Smooth muscle cell (in vitro differentiated cells): Measurements from ENCODE around the gene CFHR1. TPM values are rescaled to one million over a fixed set of nuclear protein-coding genes. Genes with fewer than 3 reads are reported as not detected.

ENCODE experiments used
- DNase-seq: peaks from one replicate; lab custom pipeline; 2025; ENCODE audit not compliant: unreplicated experiment; lab: John Stamatoyannopoulos, UW
- H2AFZ ChIP-seq: fragments of 200-600 bp; sonication (generic); 2 replicates; pipeline ENCODE4 v1.6.0; 2016; ENCODE audit warnings: antibody characterized with exemption, low read depth, mild to moderate bottlenecking
- H3F3A ChIP-seq: fragments of 200-600 bp; sonication (generic); 2 replicates; pipeline ENCODE4 v1.6.0; 2017; ENCODE audit warnings: antibody characterized with exemption, low read depth
- H3K27ac ChIP-seq: fragments of 200-600 bp; sonication (generic); 2 replicates; pipeline ENCODE4 v1.5.1; 2016; ENCODE audit warnings: low read depth, mild to moderate bottlenecking
- H3K27me3 ChIP-seq: fragments of 200-600 bp; sonication (generic); 2 replicates; pipeline ENCODE4 v1.6.1; 2016; ENCODE audit warnings: low read depth, mild to moderate bottlenecking
- H3K36me3 ChIP-seq: fragments of 200-600 bp; sonication (generic); 2 replicates; pipeline ENCODE4 v1.5.1; 2016; ENCODE audit warnings: low read depth
- H3K4me1 ChIP-seq: fragments of 200-600 bp; sonication (generic); 2 replicates; pipeline ENCODE4 v1.5.1; 2016; ENCODE audit warnings: low read depth
- H3K4me2 ChIP-seq: fragments of 200-600 bp; sonication (generic); 2 replicates; pipeline ENCODE4 v1.6.0; 2016; ENCODE audit warnings: mild to moderate bottlenecking
- H3K4me3 ChIP-seq: fragments of 200-600 bp; sonication (generic); 2 replicates; pipeline ENCODE4 v1.5.1; 2016; ENCODE audit warnings: mild to moderate bottlenecking
- H3K79me2 ChIP-seq: fragments of 200-600 bp; sonication (generic); 2 replicates; pipeline ENCODE4 v1.6.0; 2016; ENCODE audit warnings: low read depth, mild to moderate bottlenecking
- H3K9ac ChIP-seq: fragments of 200-600 bp; sonication (generic); 2 replicates; pipeline ENCODE4 v1.6.0; 2016; ENCODE audit warnings: low read depth
- H3K9me3 ChIP-seq: fragments of 200-600 bp; sonication (generic); replicated peaks from 2 replicates; pipeline ENCODE4 v1.5.1; 2016; ENCODE audit warnings: low read depth
- H4K20me1 ChIP-seq: fragments of 200-600 bp; sonication (generic); 2 replicates; pipeline ENCODE4 v1.6.0; 2016; ENCODE audit warnings: low read depth
- CTCF ChIP-seq: fragments of 200-600 bp; sonication (generic); IDR thresholded peaks from 2 replicates; pipeline ENCODE4 v1.5.1; 2017; ENCODE audit warnings: borderline replicate concordance, mild to moderate bottlenecking, antibody characterized with exemption; ENCODE audit not compliant: insufficient read depth, poor library complexity, severe bottlenecking
- WGBS: methylation state at CpG from one replicate; pipeline ENCODE4 v1.1.7; 2016; ENCODE audit warnings: low lambda C conversion rate; 5-methylcytosine and 5-hydroxymethylcytosine counted together
- polyA plus RNA-seq: library from polyadenylated mRNA; unstranded; fragments of >200 nt; fragmentation: Nextera tagmentation; extraction: Ambion mirVana; gene quantifications from 2 replicates; pipeline ENCODE4 v1.2.1, GENCODE V29; 2016
- total RNA-seq: library from RNA; depleted of rRNA; stranded (reverse); fragments of >200 nt; gene quantifications from 2 replicates; pipeline ENCODE4 v1.2.3, GENCODE V29; 2014

The CFHR1 gene
- total and polyA plus RNA-seq, 2 experiments from 2014 or later: not detected

GRCh38 chr1:196860323-196860884 is 40.9 kb downstream of the CFHR1 start:
- H3K27ac ChIP-seq: no peak overlapping the region
- H3F3A ChIP-seq: no peaks in the 10 kb centered on the region
- H3K4me2 ChIP-seq: no peak overlapping the region
- no peak for TF ChIP-seq CTCF
- H3K9me3 ChIP-seq: no peaks in the 10 kb centered on the region
- DNase-seq: no peak
- no peaks in the 10 kb centered on the region for H4K20me1 ChIP-seq
- no peaks in the 10 kb centered on the region for H3K4me1 ChIP-seq
- no peak overlapping the region for H3K9ac ChIP-seq
- no peaks in the 10 kb centered on the region for H3K79me2 ChIP-seq
- H3K27me3 ChIP-seq: no peaks in the 10 kb centered on the region
- H2AFZ ChIP-seq: no peak overlapping the region
- WGBS: 95% methylated on average over 1 of the region's 1 CpG
- no peak overlapping the region for H3K4me3 ChIP-seq
- no peaks in the 10 kb centered on the region for H3K36me3 ChIP-seq

- Histone ChIP-seq H3K4me2 (no peak overlapping the region), H3K4me1 (no peaks in the 10 kb centered on the region), H3K27ac (no peak overlapping the region), H4K20me1 (no peaks in the 10 kb centered on the region), H3K4me3 (no peak overlapping the region), H3K27me3 (no peaks in the 10 kb centered on the region), H3F3A (no peaks in the 10 kb centered on the region), H3K9ac (no peak overlapping the region), H3K79me2 (no peaks in the 10 kb centered on the region), H3K9me3 (no peaks in the 10 kb centered on the region), H3K36me3 (no peaks in the 10 kb centered on the region), H2AFZ (no peak overlapping the region)
- DNase-seq: no peak
- TF ChIP-seq CTCF: no peak
- WGBS: 47% methylated on average over 2 of the region's 2 CpGs
These were observed 41.9 kb downstream of the CFHR1 start for GRCh38 chr1:196861429-196861828.

- Histone ChIP-seq H3K9ac (no peak overlapping the region), H3K27me3 (no peaks in the 10 kb centered on the region), H3K79me2 (no peaks in the 10 kb centered on the region), H3K4me3 (no peak overlapping the region), H3K4me1 (no peaks in the 10 kb centered on the region), H3K4me2 (no peak overlapping the region), H3K27ac (no peak overlapping the region), H2AFZ (no peak overlapping the region), H3F3A (no peaks in the 10 kb centered on the region), H3K36me3 (no peaks in the 10 kb centered on the region), H4K20me1 (no peaks in the 10 kb centered on the region), H3K9me3 (no peaks in the 10 kb centered on the region)
- WGBS: 96% methylated on average over 1 of the region's 1 CpG
- no peak for TF ChIP-seq CTCF
- no peak for DNase-seq
These were observed 47.4 kb downstream of the CFHR1 start for GRCh38 chr1:196866974-196867373.

- H3F3A ChIP-seq: no peaks in the 10 kb centered on the region
- no peaks in the 10 kb centered on the region for H3K9me3 ChIP-seq
- H3K9ac ChIP-seq: no peak overlapping the region
- no peaks in the 10 kb centered on the region for H3K4me1 ChIP-seq
- WGBS: 89% methylated on average over 4 of the region's 4 CpGs
- no peaks in the 10 kb centered on the region for H3K79me2 ChIP-seq
- no peak overlapping the region for H2AFZ ChIP-seq
- no peak for DNase-seq
- no peaks in the 10 kb centered on the region for H3K36me3 ChIP-seq
- no peak overlapping the region for H3K27ac ChIP-seq
- TF ChIP-seq CTCF: no peak
- H3K4me2 ChIP-seq: no peak overlapping the region
- H3K4me3 ChIP-seq: no peak overlapping the region
- no peaks in the 10 kb centered on the region for H4K20me1 ChIP-seq
- peaks cover 15% of the 10 kb centered on the region for H3K27me3 ChIP-seq
These were observed 53.9 kb downstream of the CFHR1 start for GRCh38 chr1:196873385-196873784.
